B cell (primary cell): ENCODE results near the gene TEKT5.

ENCODE experiments used
- EZH2 ChIP-seq: IDR thresholded peaks from 2 replicates; pipeline ENCODE4 v1.6.1; 2012; ENCODE audit warnings: borderline replicate concordance, low read depth, mild to moderate bottlenecking, moderate library complexity, low read length; ENCODE audit not compliant: insufficient read depth, poor library complexity, severe bottlenecking
- TF ChIP-seq, protein P1 (sequence below): fragments of 200-600 bp; IDR thresholded peaks from one replicate; pipeline ENCODE4 v1.8.0; 2022; ENCODE audit warnings: antibody characterized with exemption, mild to moderate bottlenecking

- TF ChIP-seq, protein P1, sequence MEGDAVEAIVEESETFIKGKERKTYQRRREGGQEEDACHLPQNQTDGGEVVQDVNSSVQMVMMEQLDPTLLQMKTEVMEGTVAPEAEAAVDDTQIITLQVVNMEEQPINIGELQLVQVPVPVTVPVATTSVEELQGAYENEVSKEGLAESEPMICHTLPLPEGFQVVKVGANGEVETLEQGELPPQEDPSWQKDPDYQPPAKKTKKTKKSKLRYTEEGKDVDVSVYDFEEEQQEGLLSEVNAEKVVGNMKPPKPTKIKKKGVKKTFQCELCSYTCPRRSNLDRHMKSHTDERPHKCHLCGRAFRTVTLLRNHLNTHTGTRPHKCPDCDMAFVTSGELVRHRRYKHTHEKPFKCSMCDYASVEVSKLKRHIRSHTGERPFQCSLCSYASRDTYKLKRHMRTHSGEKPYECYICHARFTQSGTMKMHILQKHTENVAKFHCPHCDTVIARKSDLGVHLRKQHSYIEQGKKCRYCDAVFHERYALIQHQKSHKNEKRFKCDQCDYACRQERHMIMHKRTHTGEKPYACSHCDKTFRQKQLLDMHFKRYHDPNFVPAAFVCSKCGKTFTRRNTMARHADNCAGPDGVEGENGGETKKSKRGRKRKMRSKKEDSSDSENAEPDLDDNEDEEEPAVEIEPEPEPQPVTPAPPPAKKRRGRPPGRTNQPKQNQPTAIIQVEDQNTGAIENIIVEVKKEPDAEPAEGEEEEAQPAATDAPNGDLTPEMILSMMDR = no peak
- no peak for TF ChIP-seq EZH2
These were observed 89.1 kb downstream of the TEKT5 start for GRCh38 chr16:10605636-10606035.
